ENCODE results near the gene CCDC24.

DNA sequence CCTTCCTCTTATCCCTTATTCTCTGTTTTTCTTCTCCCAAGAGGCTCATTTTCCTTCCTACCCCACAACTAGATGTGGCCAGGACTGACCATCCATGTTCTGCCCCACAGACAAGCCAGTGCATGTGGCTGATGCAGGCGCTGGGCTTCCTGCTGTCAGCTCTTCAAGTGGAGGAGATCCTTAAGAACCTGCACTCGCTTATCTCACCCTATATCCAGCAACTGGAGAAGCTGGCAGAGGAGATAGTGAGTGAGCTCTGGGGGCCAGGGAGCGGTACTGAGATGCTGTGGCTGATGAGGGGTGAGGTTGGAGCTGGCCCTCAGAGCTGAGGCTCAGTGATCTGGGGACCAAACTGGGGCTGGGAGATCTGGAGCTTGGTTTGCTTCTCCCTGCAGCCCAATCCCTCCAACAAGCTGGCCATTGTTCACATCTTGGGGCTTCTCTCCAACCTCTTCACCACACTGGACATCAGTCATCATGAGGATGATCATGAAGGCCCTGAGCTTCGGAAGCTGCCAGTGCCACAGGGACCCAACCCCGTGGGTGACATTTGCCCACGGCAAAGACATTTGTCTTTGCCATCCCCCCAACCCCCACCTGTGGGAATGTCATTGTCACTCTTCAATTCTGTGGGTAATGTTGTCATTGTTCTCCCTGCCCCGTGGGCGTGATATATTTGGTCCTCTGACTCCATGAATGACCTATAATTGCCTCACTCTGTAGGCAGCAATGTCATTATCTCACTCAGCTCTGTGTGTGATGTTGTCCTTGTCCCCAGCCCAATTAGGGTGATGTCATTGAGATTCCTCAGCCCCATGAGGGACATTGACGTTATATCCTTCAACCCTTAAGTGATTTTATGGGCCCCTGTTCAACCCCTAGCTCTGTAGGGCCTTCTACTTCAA is 32.8 kb upstream of the CCDC24 start:
- TF ChIP-seq, protein P1, sequence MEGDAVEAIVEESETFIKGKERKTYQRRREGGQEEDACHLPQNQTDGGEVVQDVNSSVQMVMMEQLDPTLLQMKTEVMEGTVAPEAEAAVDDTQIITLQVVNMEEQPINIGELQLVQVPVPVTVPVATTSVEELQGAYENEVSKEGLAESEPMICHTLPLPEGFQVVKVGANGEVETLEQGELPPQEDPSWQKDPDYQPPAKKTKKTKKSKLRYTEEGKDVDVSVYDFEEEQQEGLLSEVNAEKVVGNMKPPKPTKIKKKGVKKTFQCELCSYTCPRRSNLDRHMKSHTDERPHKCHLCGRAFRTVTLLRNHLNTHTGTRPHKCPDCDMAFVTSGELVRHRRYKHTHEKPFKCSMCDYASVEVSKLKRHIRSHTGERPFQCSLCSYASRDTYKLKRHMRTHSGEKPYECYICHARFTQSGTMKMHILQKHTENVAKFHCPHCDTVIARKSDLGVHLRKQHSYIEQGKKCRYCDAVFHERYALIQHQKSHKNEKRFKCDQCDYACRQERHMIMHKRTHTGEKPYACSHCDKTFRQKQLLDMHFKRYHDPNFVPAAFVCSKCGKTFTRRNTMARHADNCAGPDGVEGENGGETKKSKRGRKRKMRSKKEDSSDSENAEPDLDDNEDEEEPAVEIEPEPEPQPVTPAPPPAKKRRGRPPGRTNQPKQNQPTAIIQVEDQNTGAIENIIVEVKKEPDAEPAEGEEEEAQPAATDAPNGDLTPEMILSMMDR (IDR thresholded peaks at IDR 0.05 in 4 of 5, conservative IDR thresholded peaks at IDR 0.05 in 1 of 5), result no peak
- no peak for TF ChIP-seq POLR2A (IDR thresholded peaks at IDR 0.05)

Data from gastrocnemius medialis (tissue), 4 donors.